GM21526 (cell line): ENCODE data around the gene OR52N4.
"Not testable (repeated sequence)": the region's sequence is repeated elsewhere in the genome, so short reads cannot be mapped to it uniquely, and the experiment has no call there.

Source experiments
- ATAC-seq: cut with Tn5 transposase; IDR thresholded peaks from one replicate; pipeline ENCODE4 v1.9.1; 2021; ENCODE audit warnings: moderate library complexity; ENCODE audit not compliant: unreplicated experiment, low FRiP score

Gene OR52N4

GRCh38 chr11:5753943-5754342 is at the start of gene OR52N4:
TSS of gene OR52N4 (plus strand) at chr11:5754243. CDS start at chr11:5754741, 498 bp downstream.
- no peak for ATAC-seq

GRCh38 chr11:5705688-5706087 is 48.4 kb upstream of the OR52N4 start:
- ATAC-seq: no peak

GRCh38 chr11:5712507-5712906 is 41.5 kb upstream of the OR52N4 start:
- ATAC-seq: peak; percentile 57

GRCh38 chr11:5713695-5714094 is 40.3 kb upstream of the OR52N4 start:
- no peak for ATAC-seq

GRCh38 chr11:5716518-5716917 is 37.5 kb upstream of the OR52N4 start:
- not testable (repeated sequence) for ATAC-seq

- no peak for ATAC-seq
These were observed 34.1 kb upstream of the OR52N4 start for GRCh38 chr11:5719703-5720495.

- no peak for ATAC-seq
These were observed 31.4 kb upstream of the OR52N4 start for GRCh38 chr11:5722622-5723021.

- no peak for ATAC-seq
These were observed 27.7 kb upstream of the OR52N4 start for GRCh38 chr11:5726351-5726750.

- no peak for ATAC-seq
These were observed 26.4 kb upstream of the OR52N4 start for GRCh38 chr11:5727691-5728090.

GRCh38 chr11:5736396-5736795 is 17.6 kb upstream of the OR52N4 start, which contains the start of gene OR56B1:
TSS of gene OR56B1 (plus strand) at chr11:5736448. CDS start at chr11:5736517, 69 bp downstream.
- no peak for ATAC-seq

GRCh38 chr11:5737091-5737490 is 17.0 kb upstream of the OR52N4 start:
- ATAC-seq: no peak

GRCh38 chr11:5737670-5738392 is 16.2 kb upstream of the OR52N4 start:
- ATAC-seq: no peak

GRCh38 chr11:5738431-5738830 is 15.6 kb upstream of the OR52N4 start:
- ATAC-seq: no peak

GRCh38 chr11:5746614-5747013 is 7.4 kb upstream of the OR52N4 start:
- ATAC-seq: no peak

GRCh38 chr11:5749836-5750235 is 4.2 kb upstream of the OR52N4 start:
- no peak for ATAC-seq

- no peak for ATAC-seq
These were observed 13.0 kb downstream of the OR52N4 start for GRCh38 chr11:5767056-5767455.

GRCh38 chr11:5783255-5783654 is 29.2 kb downstream of the OR52N4 start, which contains the start of gene OR52N5:
TSS of gene OR52N5 (minus strand) at chr11:5783355. CDS start at chr11:5778634, 4,721 bp downstream.
- ATAC-seq: no peak

- no peak for ATAC-seq
These were observed 37.1 kb downstream of the OR52N4 start, which contains the start of gene OR52N1 for GRCh38 chr11:5791165-5791564. TSS of gene OR52N1 (minus strand) at chr11:5791265. CDS start at chr11:5788816, 2,449 bp downstream.

- no peak for ATAC-seq
These were observed 42.5 kb downstream of the OR52N4 start for GRCh38 chr11:5796541-5796940.

- ATAC-seq: no peak
These were observed 49.9 kb downstream of the OR52N4 start for GRCh38 chr11:5803982-5804381.
